OCI-LY7 (cell line): ENCODE results near the gene RMDN3.

Experiments used
- CTCF ChIP-seq: fragments of 200-600 bp; sonication (generic); conservative IDR thresholded peaks from 2 replicates; pipeline ENCODE4 v1.5.1; 2014; ENCODE audit warnings: mild to moderate bottlenecking, antibody characterized with exemption, low read length, moderate library complexity, mixed read lengths
- EZH2phosphoT487 ChIP-seq: fragments of 200-600 bp; sonication (generic); IDR thresholded peaks from 2 replicates; pipeline ENCODE4 v1.6.1; 2018; ENCODE audit warnings: low read depth, borderline replicate concordance, mild to moderate bottlenecking, mixed run types, antibody characterized with exemption, low read length, moderate library complexity, mixed read lengths

- no peak for TF ChIP-seq CTCF
- no peak for TF ChIP-seq EZH2phosphoT487
These were observed 12.1 kb upstream of the RMDN3 start for GRCh38 chr15:40766906-40767837.
